ENCODE results near the gene TBC1D7. TPM values are rescaled to one million over a fixed set of nuclear protein-coding genes. Genes with fewer than 3 reads are reported as not detected.

TBC1D7 gene
- total RNA-seq, 2 experiments from 2014 or later = 18.5 to 20.8 TPM

- ChIA-PET CTCF (interaction anchor here (1.0 to 1.7 kb wide), 3 partner anchors 27 to 273 kb away, joined by 3 to 6 read pairs (median 3); partner anchors contain the start of gene SIRT5), POLR2A (interaction anchor here (0.8 to 2.1 kb wide), 5 partner anchors 17 to 152 kb away, joined by 3 to 15 read pairs (median 4); partner anchors contain the start of gene TBC1D7)
Measured at GRCh38 chr6:13302291-13302690, 26.0 kb downstream of the TBC1D7 start.

DNA sequence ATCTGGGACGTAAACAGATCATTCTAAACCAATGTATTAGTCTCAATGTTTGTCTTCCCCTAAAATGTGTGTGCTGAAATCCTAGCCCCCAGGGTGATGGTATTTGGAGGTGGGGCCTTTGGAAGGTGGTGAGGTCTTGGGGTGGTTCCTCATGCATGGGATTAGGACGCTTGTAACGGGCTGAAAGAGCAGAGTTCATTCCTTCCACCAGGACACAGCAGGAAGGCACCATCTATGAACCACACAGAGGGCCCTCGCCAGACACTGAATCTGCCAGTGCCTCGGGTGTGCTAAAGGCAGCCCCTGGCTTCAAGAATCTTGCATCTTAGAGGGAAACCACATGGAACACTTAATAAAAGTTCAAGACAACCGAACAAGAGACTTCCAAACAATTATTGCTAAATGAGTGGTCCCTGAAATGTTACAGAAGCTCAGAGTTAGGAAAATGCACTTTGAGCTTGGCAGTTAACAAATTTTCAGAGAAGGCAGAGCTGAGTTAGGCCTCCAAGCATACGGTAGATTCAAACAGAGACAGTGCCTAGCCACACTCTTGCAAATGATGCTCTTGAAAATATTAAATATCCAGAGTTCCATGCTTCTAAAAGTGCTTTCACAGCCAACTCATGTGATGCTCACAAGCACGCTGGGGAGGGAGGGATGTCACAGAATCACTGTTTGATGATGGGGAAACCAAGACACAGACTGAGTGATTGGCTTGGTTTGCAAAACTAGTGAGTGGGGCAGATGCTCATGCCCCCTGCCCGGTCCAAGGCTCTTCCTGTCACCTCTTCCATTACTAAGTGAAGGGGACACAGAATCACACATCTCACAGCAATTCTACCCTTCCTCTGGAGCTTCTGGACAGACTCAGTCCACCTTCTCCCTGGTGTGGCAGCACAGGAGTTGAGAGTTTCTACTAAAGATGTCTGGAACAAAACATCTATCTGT lies 27.4 kb downstream of the TBC1D7 start:
- CTCF ChIA-PET = no interaction called here
- POLR2A ChIA-PET = no interaction called here

DNA sequence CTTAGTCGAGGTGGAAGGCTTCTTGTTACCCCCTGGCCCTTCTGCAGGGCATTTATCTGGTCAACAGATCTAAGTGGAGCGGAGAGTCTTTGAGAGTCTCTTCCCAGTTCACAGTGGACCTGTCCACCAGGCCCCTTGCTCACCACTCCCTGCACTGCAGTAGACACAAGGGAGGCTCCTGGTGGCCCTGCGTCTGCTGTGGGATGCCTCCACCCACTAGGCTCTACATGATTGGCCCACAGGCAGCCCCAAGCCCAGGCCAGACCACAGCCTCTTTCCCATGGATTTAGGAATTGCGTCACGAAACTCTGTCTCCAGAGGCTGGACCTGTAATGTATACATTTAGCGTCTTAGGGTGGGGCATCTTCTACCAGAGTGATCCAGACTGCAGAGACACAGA lies 28.4 kb downstream of the TBC1D7 start:
- CTCF ChIA-PET = no interaction called here

GRCh38 chr6:13299403-13299821 lies 28.9 kb downstream of the TBC1D7 start:
- ChIA-PET CTCF (no interaction called here), POLR2A (no interaction called here)

More for the DNA sequence above, 28.4 kb downstream of the TBC1D7 start:
- POLR2A ChIA-PET = no interaction called here

DNA sequence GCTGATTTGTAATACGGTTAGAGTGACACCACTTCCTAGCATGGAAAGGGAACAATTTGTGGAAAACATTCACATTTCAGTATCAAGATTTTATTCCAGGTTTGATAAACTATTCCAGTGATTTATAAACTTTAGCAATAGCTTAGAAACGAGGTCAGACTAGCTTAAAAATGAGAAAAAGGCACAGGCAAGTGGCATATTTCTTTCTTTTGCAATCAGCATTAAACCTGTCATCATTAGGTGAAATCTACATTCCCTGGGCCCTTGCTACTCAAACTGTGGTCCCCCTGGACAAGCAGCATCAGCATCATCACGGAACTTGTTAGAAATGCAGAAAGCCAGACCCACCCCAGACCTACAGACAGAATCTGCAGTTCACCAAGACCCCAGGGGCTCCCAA lies 29.9 kb downstream of the TBC1D7 start:
- POLR2A ChIA-PET = no interaction called here
- CTCF ChIA-PET = no interaction called here

DNA sequence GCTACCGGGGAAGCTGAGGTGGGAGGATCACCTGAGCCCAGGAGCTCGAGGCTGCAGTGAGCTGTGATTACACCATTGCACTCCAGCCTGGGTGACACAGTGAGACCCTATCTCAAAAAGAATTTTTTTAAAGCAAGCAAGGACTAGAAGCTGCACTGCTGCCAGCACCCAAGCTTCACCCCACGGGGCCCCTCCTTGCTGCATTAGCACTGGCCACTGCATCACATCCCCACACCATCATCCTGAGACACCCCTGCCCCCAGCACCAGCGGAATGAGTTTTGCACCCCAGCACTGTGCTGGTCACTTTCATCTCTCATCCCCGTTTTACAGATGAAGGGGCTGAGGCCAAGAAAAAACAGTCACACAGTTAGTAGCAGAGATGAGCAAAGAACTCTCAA lies 30.9 kb downstream of the TBC1D7 start:
- ChIA-PET CTCF (no interaction called here), POLR2A (no interaction called here)

DNA sequence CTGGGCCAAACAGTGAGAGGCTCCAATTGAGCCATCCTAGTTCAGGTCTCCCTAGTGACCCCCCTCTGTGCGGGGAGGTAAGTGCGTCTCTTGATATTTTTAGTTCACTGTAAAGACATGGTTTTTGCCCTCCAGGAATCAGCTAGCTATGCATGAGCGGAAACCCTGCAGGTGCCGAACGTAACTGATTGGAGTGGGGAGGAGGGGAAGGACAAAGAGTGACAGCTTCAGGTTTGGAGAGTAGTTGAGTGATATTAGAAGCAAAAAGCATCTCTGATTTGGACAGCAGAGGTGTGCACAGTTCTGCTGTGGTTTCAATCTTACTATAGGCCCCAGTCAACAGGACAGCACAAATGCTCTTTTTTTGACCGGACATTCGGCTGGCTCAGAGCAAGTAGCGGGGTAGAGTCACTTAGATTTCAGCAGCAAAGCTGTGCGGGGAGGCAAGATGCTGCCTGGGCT lies 31.8 kb downstream of the TBC1D7 start:
- ChIA-PET CTCF (no interaction called here), POLR2A (no interaction called here)

GRCh38 chr6:13295576-13295975 lies 32.8 kb downstream of the TBC1D7 start:
- POLR2A ChIA-PET = no interaction called here
- CTCF ChIA-PET = no interaction called here

GRCh38 chr6:13294499-13295069 lies 33.8 kb downstream of the TBC1D7 start:
- ChIA-PET CTCF (no interaction called here), POLR2A (no interaction called here)

- ChIA-PET POLR2A (no interaction called here), CTCF (interaction anchor here (0.6 kb wide), 1 partner anchor 23 kb away, joined by 3 read pairs; no protein-coding TSS in a partner anchor)
Measured at GRCh38 chr6:13292774-13293173, 35.6 kb downstream of the TBC1D7 start.

GRCh38 chr6:13290335-13290734 lies 38.0 kb downstream of the TBC1D7 start:
- ChIA-PET CTCF (interaction anchor here (0.7 kb wide), 1 partner anchor 348 kb away, joined by 3 read pairs; no protein-coding TSS in a partner anchor), POLR2A (no interaction called here)

- CTCF ChIA-PET = interaction anchor here (1.6 kb wide), 1 partner anchor 12 kb away, joined by 3 read pairs; no protein-coding TSS in a partner anchor
- POLR2A ChIA-PET = no interaction called here
Measured at GRCh38 chr6:13289789-13290318, 38.5 kb downstream of the TBC1D7 start.

- ChIA-PET POLR2A (no interaction called here), CTCF (interaction anchor here (1.6 kb wide), 1 partner anchor 11 kb away, joined by 3 read pairs; no protein-coding TSS in a partner anchor)
Measured at GRCh38 chr6:13288969-13289391, 39.4 kb downstream of the TBC1D7 start.

DNA sequence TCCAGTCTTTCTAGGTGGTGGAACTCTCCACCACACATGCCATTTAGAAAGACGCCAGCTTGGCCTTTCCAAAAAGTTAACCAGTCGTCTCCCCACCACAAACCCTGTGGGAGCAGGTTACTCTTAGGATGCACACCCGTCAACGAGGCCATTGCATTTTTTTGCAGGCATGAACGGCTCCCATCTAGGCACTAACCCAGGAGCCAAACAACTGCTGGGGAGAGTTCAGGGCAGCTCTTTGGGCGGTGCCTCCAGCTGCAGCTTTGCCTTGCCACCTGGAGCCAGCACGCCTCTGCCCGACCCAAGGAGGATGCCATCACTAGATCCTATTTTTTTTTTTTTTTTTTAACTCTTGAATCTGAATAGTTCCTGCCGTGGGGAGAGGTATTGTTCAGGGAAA lies 39.9 kb downstream of the TBC1D7 start:
- POLR2A ChIA-PET = no interaction called here
- CTCF ChIA-PET = interaction anchor here (1.6 kb wide), 1 partner anchor 11 kb away, joined by 3 read pairs; no protein-coding TSS in a partner anchor

GRCh38 chr6:13287104-13287503 lies 41.2 kb downstream of the TBC1D7 start:
- POLR2A ChIA-PET = no interaction called here

DNA sequence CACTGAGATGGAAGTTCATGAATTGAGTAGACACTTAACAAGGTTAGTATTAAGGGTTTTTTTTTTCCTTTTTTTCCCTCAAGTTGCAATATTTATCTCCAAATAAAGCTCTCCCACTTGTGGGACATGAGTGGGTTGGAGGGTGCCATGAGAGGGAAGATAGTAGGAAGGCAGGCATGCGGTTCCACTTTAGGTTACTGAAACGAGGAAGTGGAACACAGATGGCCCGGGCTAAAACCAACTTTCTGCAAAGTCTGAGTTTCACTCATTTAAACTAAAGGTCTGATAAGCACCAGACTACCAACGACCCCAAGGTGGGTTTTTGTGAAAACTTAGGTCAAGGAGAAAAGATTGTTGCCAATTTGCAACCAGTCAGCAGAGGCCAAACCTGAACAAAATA lies 42.2 kb downstream of the TBC1D7 start:
- POLR2A ChIA-PET = interaction anchor here (1.1 kb wide), 1 partner anchor 16 kb away, joined by 3 read pairs; no protein-coding TSS in a partner anchor
- CTCF ChIA-PET = no interaction called here

More at GRCh38 chr6:13287104-13287503, 41.2 kb downstream of the TBC1D7 start:
- CTCF ChIA-PET = no interaction called here

- CTCF ChIA-PET = no interaction called here
- POLR2A ChIA-PET = interaction anchor here (1.1 kb wide), 1 partner anchor 17 kb away, joined by 3 read pairs; no protein-coding TSS in a partner anchor
Measured at GRCh38 chr6:13285705-13286104, 42.6 kb downstream of the TBC1D7 start.

- POLR2A ChIA-PET = no interaction called here
- CTCF ChIA-PET = no interaction called here
Measured at GRCh38 chr6:13284646-13285045, 43.7 kb downstream of the TBC1D7 start.

- ChIA-PET POLR2A (interaction anchor here (1.2 kb wide), 1 partner anchor 19 kb away, joined by 4 read pairs; no protein-coding TSS in a partner anchor), CTCF (no interaction called here)
Measured at GRCh38 chr6:13283331-13283730, 45.0 kb downstream of the TBC1D7 start.

- POLR2A ChIA-PET = interaction anchor here (1.2 kb wide), 1 partner anchor 20 kb away, joined by 4 read pairs; no protein-coding TSS in a partner anchor
- CTCF ChIA-PET = no interaction called here
Measured at GRCh38 chr6:13282393-13283069, 45.8 kb downstream of the TBC1D7 start.

All from activated CD8-positive, alpha-beta memory T cell treated with anti-CD3 and anti-CD28 coated beads for 36 hours (primary cell).